ENCODE measurements around the gene OR2H1. TPM values are rescaled to one million over a fixed set of nuclear protein-coding genes. Genes with fewer than 3 reads are reported as not detected.

The OR2H1 gene
- total and polyA plus RNA-seq, 8 donors, result not detected

DNA sequence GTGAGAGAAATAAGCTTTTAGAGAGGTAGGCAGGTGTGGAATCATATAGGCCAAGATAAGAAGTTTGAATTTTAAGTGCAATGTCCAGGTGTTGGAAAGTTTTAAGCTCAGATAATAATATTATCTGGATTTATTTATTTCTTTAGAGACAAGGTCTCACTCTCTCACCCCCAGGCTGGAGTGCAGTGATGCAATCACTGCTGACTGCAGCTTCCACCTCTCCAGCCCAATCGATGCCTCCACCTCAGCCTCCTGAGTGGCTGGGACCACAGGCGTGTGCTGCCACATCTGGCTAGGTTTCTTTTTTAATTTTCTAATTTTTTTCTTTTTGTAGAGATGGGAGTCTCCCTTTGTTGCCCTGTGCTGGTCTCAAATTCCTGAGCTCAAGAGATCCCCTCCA, 36.3 kb downstream of the OR2H1 start:
- intact Hi-C loops (cut with DNase I; ENCODE audit: low total_unique reads), result no loop called here
- TF ChIP-seq POLR2AphosphoS5 (IDR thresholded peaks at IDR 0.05), result no peak
- no peak for TF ChIP-seq POLR2A (IDR thresholded peaks at IDR 0.05)
- TF ChIP-seq, protein P1, sequence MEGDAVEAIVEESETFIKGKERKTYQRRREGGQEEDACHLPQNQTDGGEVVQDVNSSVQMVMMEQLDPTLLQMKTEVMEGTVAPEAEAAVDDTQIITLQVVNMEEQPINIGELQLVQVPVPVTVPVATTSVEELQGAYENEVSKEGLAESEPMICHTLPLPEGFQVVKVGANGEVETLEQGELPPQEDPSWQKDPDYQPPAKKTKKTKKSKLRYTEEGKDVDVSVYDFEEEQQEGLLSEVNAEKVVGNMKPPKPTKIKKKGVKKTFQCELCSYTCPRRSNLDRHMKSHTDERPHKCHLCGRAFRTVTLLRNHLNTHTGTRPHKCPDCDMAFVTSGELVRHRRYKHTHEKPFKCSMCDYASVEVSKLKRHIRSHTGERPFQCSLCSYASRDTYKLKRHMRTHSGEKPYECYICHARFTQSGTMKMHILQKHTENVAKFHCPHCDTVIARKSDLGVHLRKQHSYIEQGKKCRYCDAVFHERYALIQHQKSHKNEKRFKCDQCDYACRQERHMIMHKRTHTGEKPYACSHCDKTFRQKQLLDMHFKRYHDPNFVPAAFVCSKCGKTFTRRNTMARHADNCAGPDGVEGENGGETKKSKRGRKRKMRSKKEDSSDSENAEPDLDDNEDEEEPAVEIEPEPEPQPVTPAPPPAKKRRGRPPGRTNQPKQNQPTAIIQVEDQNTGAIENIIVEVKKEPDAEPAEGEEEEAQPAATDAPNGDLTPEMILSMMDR (IDR thresholded peaks at IDR 0.05), result no peak
- no peak for TF ChIP-seq EP300 (IDR thresholded peaks at IDR 0.05)
- Histone ChIP-seq H3K4me3 (no peak overlapping the region), H3K9me3 (no peaks in the 10 kb centered on the region), H3K36me3 (no peaks in the 10 kb centered on the region), H3K27ac (no peak overlapping the region), H3K4me1 (no peaks in the 10 kb centered on the region), H3K27me3 (no peaks in the 10 kb centered on the region)
- DNase-seq, result no peak
- 54 to 78% (median 73%) methylated on average over 2 of the region's 2 CpGs for WGBS, 5 donors

DNA sequence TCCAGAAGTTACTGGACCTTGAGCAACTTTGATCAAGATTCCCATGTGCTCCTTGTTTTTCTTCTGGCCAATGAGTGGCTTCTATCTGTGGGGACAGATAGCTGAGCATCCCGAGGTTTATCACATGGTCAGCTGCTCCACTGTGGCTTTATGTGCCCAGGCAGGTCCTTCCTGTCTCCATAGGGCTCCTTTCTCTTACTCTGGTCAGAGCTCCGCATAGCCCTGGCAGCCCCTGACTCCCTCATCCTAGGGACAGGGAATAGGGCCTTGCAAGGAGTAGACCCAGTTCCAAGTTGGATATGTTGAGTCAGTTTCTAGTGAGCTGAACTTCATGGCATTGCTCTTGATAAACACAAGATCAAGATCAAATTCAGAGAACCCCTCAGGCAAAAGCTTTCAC, 37.2 kb downstream of the OR2H1 start:
- WGBS, 5 donors, result 48 to 72% (median 51%) methylated on average over 2 of the region's 2 CpGs
- Histone ChIP-seq H3K9me3 (no peaks in the 10 kb centered on the region), H3K4me1 (no peaks in the 10 kb centered on the region), H3K27ac (no peak overlapping the region), H3K36me3 (no peaks in the 10 kb centered on the region), H3K27me3 (no peaks in the 10 kb centered on the region), H3K4me3 (no peak overlapping the region)
- no peak for DNase-seq
- intact Hi-C loops (cut with DNase I; ENCODE audit: low total_unique reads), result no loop called here
- TF ChIP-seq POLR2A (IDR thresholded peaks at IDR 0.05) (no peak), POLR2AphosphoS5 (IDR thresholded peaks at IDR 0.05) (no peak), EP300 (IDR thresholded peaks at IDR 0.05) (no peak)
- TF ChIP-seq, protein P1 (IDR thresholded peaks at IDR 0.05), result no peak

DNA sequence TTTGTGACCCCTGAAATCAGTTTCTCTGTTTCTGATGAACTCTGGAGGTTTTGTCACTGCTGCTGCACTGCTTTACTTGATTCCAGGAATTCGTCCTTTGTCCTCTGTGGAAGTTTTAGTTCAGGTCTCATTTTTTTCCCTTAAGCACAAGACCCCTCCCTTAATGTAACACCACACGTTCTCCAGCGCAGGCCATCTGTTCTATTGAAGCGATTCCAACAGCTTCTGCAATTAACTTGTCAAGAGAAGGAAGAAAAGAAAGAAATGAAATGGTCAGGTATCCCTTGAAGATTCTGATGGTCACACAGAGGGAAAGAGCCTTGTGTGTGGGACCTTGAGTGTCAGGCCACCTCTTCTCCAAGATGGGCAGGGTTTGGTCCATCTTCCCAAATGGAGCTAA, 38.6 kb downstream of the OR2H1 start:
- Histone ChIP-seq H3K4me1 (no peaks in the 10 kb centered on the region), H3K27me3 (peaks cover 0 to 10% (median 0%) of the 10 kb centered on the region in 3 donors), H3K36me3 (no peaks in the 10 kb centered on the region), H3K9me3 (no peaks in the 10 kb centered on the region), H3K4me3 (no peak overlapping the region), H3K27ac (no peak overlapping the region)
- intact Hi-C loops (cut with DNase I; ENCODE audit: low total_unique reads), result no loop called here
- 67 to 71% (median 67%) methylated on average over 4 of the region's 4 CpGs for WGBS, 5 donors
- TF ChIP-seq EP300 (IDR thresholded peaks at IDR 0.05), result no peak
- TF ChIP-seq, protein P1 (IDR thresholded peaks at IDR 0.05), result no peak
- no peak for TF ChIP-seq POLR2A (IDR thresholded peaks at IDR 0.05)
- DNase-seq, result no peak

DNA sequence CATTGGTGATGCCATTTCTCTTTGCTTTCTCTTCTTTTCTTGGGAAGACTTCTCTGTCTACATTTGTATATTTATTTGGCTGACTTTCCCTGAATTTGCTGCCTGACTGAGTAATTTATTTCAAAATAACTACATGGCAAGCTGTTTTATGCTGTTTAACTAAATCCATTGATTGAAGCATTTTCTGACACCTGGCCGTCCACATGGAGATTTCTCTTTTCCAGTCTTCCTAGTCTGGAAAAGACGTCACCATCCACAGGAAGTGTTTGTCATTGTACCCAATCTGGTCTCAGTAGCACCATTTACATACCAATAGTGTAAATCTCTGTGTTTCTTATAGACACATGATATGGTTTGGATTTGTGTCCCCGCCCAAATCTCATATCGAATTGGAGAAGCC, 40.0 kb downstream of the OR2H1 start:
- no peaks in the 10 kb centered on the region for H3K4me1 ChIP-seq
- DNase-seq, result no peak
- H3K27me3 ChIP-seq, result peaks cover 0 to 20% (median 0%) of the 10 kb centered on the region in 3 donors
- no peak overlapping the region for H3K27ac ChIP-seq
- intact Hi-C loops (cut with DNase I; ENCODE audit: low total_unique reads), result no loop called here
- TF ChIP-seq, protein P1 (IDR thresholded peaks at IDR 0.05), result no peak
- TF ChIP-seq POLR2AphosphoS5 (IDR thresholded peaks at IDR 0.05), result no peak
- no peak for TF ChIP-seq EP300 (IDR thresholded peaks at IDR 0.05)
- no peak for TF ChIP-seq POLR2A (IDR thresholded peaks at IDR 0.05)
- H3K36me3 ChIP-seq, result no peaks in the 10 kb centered on the region
- no peak overlapping the region for H3K4me3 ChIP-seq
- H3K9me3 ChIP-seq, result no peaks in the 10 kb centered on the region
- 75 to 83% (median 77%) methylated on average over 4 of the region's 4 CpGs for WGBS, 5 donors
